Pancreas (tissue), 10 donors: ENCODE data around the gene EPHA6. TPM values are rescaled to one million over a fixed set of nuclear protein-coding genes. Genes with fewer than 3 reads are reported as not detected.

Source experiments
- ATAC-seq, 4 donors: fragments of 200-7000 bp; cut with Tn5 transposase; one replicate each; pipeline versions ENCODE4 v1.8.0 to v1.9.1; 2020; ENCODE audit warnings: mild to moderate bottlenecking in 4 of 4, moderate library complexity in 4 of 4
- DNase-seq, 6 donors: peaks; one replicate each; pipeline ENCODE4 v3.0.0-alpha.2; 2020
- FAIRE-seq: peaks from 2 replicates; lab custom pipeline; 2012; peaks lifted over from hg19 to GRCh38; lab: Jason Lieb, UNC
- H3K27ac ChIP-seq, 4 donors: fragments of 200-600 bp; sonication (generic); 1 replicate in 3 of 4; 2 replicates in 1 of 4; pipeline versions ENCODE4 v1.5.0 to v1.8.0; 2020
- H3K27me3 ChIP-seq, 4 donors: fragments of 200-600 bp; one replicate each; pipeline ENCODE4 v1.8.0; 2021
- H3K36me3 ChIP-seq, 3 donors: fragments of 200-600 bp; sonication (generic) in 1 of 3; one replicate each; pipeline versions ENCODE4 v1.5.0 to v1.8.0; 2020 to 2021
- H3K4me1 ChIP-seq, 3 donors: fragments of 200-600 bp; one replicate each; pipeline ENCODE4 v1.8.0; 2021
- H3K4me3 ChIP-seq, 4 donors: fragments of 200-600 bp; sonication (generic) in 2 of 4; one replicate each; pipeline versions ENCODE4 v1.5.0 to v1.8.0; 2020 to 2021
- H3K9me3 ChIP-seq, 4 donors: fragments of 200-600 bp; one replicate each; pipeline ENCODE4 v1.8.0; 2021
- WGBS, 2 donors: extraction: QIAGEN DNeasy Blood & Tissue Kit; methylation state at CpG; one replicate each; pipeline ENCODE4 v1.1.7; 2013; 5-methylcytosine and 5-hydroxymethylcytosine counted together
- intact Hi-C, 3 donors: fragments of 100-400 bp; cut with DNase I; formaldehyde crosslinking; loops; one replicate each; pipeline versions ENCODE4 v1.11.1 to v1.14.2; 2022
- polyA plus RNA-seq, 2 donors: library from polyadenylated mRNA; stranded (reverse); fragments of 200-250 nt; gene quantifications; one replicate each; pipeline ENCODE4 v1.2.3, GENCODE V29; 2013
- total RNA-seq, 6 donors: library from RNA; stranded (reverse); fragmentation: NEBNext Ultra II Directional in 4 of 6; extraction: Animal tissue kit (Norgen Biotek cat#: 25700) in 4 of 6; gene quantifications; one replicate each; pipeline versions ENCODE4 v1.2.1 to v1.2.4, GENCODE V29; 2021 to 2023
- TF ChIP-seq, protein P1 (sequence below), 4 donors: fragments of 200-600 bp; sonication (generic) in 3 of 4; IDR thresholded peaks; one replicate each; pipeline versions ENCODE4 v1.5.0 to v1.8.0; 2021; ENCODE audit warnings: antibody characterized with exemption in 4 of 4
- donor health status: healthy with polysubstance abuse.
- donor health status: DM: no; HTN: no; CAD: no; lungs with moderate emphysema.
- donor health status: DM: no; HTN: no; CAD: no.
- donor health status: control.
- donor health status: control.
- donor health status: Bipolar disorder and iron deficiency.
- donor health status: DM: yes; HTN: yes; CAD: no.
- donor health status: DM: no; HTN: no; CAD: no.
- donor health status: DM: no; HTN: no; CAD: no.
- donor health status: DM: yes; HTN: yes; CAD: no.

Gene EPHA6
- total and polyA plus RNA-seq, 8 donors: 0.15 to 1.1 (median 0.57) TPM

DNA sequence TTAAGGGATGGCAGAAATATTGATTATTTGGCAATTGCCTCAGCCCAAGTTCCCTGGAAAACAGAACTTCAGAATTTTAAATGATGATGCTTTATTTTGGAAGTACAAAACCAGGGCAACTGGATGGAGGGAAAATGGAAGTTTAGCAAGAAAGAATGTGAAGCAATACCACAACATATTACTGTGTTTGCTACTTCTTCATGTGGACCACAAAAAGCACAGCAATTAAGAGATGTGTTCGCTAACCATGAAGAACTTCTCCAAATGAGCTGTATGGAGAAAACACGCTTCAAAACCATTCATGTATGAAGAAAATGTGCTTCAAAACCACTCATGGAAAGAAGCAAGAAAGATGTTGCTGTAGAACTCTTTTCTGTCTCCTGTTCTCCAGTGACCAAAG is 885.5 kb downstream of the EPHA6 start:
- Histone ChIP-seq H3K9me3 (no peaks in the 10 kb centered on the region), H3K27ac (no peak overlapping the region), H3K4me3 (no peak overlapping the region), H3K27me3 (no peaks in the 10 kb centered on the region), H3K36me3 (no peaks in the 10 kb centered on the region), H3K4me1 (no peaks in the 10 kb centered on the region)
- FAIRE-seq (no peak), DNase-seq (no peak), ATAC-seq (no peak)
- TF ChIP-seq, protein P1, sequence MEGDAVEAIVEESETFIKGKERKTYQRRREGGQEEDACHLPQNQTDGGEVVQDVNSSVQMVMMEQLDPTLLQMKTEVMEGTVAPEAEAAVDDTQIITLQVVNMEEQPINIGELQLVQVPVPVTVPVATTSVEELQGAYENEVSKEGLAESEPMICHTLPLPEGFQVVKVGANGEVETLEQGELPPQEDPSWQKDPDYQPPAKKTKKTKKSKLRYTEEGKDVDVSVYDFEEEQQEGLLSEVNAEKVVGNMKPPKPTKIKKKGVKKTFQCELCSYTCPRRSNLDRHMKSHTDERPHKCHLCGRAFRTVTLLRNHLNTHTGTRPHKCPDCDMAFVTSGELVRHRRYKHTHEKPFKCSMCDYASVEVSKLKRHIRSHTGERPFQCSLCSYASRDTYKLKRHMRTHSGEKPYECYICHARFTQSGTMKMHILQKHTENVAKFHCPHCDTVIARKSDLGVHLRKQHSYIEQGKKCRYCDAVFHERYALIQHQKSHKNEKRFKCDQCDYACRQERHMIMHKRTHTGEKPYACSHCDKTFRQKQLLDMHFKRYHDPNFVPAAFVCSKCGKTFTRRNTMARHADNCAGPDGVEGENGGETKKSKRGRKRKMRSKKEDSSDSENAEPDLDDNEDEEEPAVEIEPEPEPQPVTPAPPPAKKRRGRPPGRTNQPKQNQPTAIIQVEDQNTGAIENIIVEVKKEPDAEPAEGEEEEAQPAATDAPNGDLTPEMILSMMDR (IDR thresholded peaks at IDR 0.05): no peak
- WGBS, 2 donors: 81 to 82% methylated on average over 2 of the region's 2 CpGs
- intact Hi-C loops: no loop called here

DNA sequence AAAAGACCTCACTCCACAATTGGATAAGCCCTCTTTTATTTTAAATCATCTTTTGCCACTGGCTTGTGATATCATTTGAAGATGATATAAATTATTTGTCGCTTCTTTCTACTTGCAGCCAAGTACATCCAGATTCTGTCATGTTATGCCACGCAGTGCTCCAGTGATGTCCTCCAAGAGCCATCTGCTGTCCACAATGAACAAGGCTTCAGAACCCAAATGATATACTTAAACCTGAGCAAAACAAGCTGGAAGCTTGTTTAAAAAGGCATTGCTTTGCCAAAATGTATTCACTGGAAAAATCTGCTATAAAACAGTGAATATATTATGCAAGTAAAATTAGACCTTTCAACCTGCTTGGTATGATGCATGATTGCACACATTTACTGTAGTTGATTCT is 891.4 kb downstream of the EPHA6 start:
- TF ChIP-seq, protein P1 (IDR thresholded peaks at IDR 0.05): no peak
- 74 to 88% methylated on average over 2 of the region's 2 CpGs for WGBS, 2 donors
- DNase-seq (no peak), ATAC-seq (no peak), FAIRE-seq (no peak)
- Histone ChIP-seq H3K9me3 (no peaks in the 10 kb centered on the region), H3K4me1 (no peaks in the 10 kb centered on the region), H3K4me3 (no peak overlapping the region), H3K27ac (no peak overlapping the region), H3K36me3 (no peaks in the 10 kb centered on the region), H3K27me3 (no peaks in the 10 kb centered on the region)
- intact Hi-C loops: no loop called here

DNA sequence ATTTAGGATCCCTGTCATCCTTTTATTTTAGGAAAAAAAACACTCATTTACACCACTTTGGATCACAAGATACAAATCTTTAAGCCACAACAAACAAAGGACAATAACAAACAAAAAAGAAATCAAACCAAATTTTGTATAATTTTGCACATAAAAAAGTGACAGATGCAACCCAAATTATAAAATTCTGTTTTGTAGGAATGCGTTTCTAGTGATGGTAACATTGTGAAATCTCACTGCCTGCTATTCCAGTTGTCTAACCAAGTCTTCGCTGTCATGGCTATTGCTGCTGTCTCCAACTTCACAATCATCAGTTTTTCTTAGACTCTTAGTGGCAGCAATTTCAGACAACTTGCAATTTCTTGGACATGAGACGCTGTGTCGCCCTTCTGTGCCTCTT is 891.8 kb downstream of the EPHA6 start:
- no peak for ATAC-seq
- no peak for FAIRE-seq
- Histone ChIP-seq H3K27ac (no peak overlapping the region), H3K36me3 (no peaks in the 10 kb centered on the region), H3K9me3 (no peaks in the 10 kb centered on the region), H3K4me1 (no peaks in the 10 kb centered on the region), H3K4me3 (no peak overlapping the region), H3K27me3 (no peaks in the 10 kb centered on the region)
- no peak for DNase-seq
- intact Hi-C loops: no loop called here
- 62 to 78% methylated on average over 4 of the region's 4 CpGs for WGBS, 2 donors
- TF ChIP-seq, protein P1 (IDR thresholded peaks at IDR 0.05): no peak

DNA sequence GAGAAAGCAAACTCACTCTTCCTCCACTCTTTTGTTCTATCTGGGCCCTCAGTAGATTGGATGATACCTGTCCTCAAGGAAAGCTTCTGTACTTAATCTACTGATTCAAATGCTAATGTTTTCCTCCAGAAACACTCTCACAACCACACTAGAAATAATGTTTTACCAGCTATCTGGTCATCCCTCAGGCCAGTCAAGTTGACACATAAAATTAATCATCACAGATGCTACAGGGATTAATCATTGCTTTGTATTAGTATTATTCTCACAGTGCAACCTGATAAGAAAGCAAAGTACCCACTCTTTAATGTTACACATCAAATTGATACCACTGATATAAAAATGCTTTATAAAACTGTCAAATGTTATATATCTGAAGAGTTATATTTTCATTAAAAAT is 897.3 kb downstream of the EPHA6 start:
- Histone ChIP-seq H3K4me3 (no peak overlapping the region), H3K27me3 (no peaks in the 10 kb centered on the region), H3K36me3 (no peaks in the 10 kb centered on the region), H3K4me1 (no peaks in the 10 kb centered on the region), H3K27ac (no peak overlapping the region), H3K9me3 (no peaks in the 10 kb centered on the region)
- TF ChIP-seq, protein P1 (IDR thresholded peaks at IDR 0.05): no peak
- intact Hi-C loops: no loop called here
- FAIRE-seq (no peak), ATAC-seq (no peak), DNase-seq (no peak)

DNA sequence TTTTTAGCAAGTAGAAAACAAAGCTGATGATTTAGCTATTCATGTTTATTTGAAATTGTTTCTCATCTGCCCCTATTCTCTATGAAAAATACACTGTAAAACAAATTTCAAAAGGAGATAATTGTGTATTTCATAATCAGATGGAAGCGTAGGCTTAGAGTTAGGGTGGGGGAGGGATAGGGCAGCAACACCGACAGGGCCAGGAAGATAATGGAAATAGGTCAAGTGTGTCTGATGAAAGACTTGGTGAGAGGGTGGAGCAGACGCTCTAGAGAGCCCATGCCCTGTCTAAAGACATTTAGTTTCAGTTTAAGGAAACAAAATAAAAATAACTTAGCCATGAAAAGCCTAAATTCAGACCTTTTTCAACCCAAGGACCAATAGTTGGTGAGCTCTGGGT is 898.5 kb downstream of the EPHA6 start:
- Histone ChIP-seq H3K27me3 (no peaks in the 10 kb centered on the region), H3K4me1 (no peaks in the 10 kb centered on the region), H3K4me3 (no peak overlapping the region), H3K27ac (no peak overlapping the region), H3K9me3 (no peaks in the 10 kb centered on the region), H3K36me3 (no peaks in the 10 kb centered on the region)
- TF ChIP-seq, protein P1 (IDR thresholded peaks at IDR 0.05): no peak
- DNase-seq: no peak
- no peak for ATAC-seq
- intact Hi-C loops: no loop called here
- FAIRE-seq: no peak
- WGBS, 2 donors: 23 to 32% methylated on average over 3 of the region's 3 CpGs
